DMS53 (cell line): ENCODE data around the gene LRRC7.
"Not testable (repeated sequence)": the region's sequence is repeated elsewhere in the genome, so short reads cannot be mapped to it uniquely, and the experiment has no call there.

Source experiments
- DNase-seq: peaks from one replicate; lab custom pipeline; 2025; lab: John Stamatoyannopoulos, UW

LRRC7 gene

DNA sequence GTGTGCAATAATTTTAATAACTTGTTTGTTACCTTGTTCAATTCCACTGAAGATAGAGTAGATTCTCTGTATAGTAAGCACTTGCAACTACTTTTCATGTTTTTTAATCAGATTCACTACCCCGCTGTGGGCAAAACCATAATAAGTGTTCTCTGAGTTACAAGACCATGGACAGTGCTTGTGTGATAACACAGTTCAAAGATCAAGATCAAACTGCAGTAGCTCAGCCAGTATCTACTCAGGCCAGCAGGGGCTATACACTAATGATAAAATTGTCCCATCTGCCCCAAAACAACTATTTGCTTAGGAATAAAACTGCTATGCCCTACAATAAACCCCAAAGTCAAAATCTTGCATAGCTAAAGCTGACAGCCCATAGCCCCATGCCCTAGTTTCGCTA is 129.6 kb downstream of the LRRC7 start:
- DNase-seq, result no peak

DNA sequence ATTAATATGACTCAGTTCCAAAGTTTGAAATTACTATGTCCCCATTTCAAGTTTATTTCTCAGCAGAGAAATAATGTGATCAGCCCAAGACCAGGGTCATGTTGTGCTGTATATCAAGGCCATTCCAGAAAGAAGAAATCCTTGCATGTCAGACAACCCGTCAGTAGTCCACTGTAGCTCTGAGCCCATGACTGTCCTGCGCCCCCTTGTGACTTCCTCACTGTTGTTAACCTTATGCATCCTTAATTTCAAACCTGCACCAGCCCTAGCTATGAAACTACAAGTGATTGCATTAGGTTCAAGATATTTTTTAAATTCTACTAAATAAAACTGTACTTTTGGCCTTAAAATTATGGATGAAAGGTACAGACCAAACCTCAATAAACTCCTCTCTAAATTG is 133.0 kb downstream of the LRRC7 start:
- peak; percentile 88 for DNase-seq

DNA sequence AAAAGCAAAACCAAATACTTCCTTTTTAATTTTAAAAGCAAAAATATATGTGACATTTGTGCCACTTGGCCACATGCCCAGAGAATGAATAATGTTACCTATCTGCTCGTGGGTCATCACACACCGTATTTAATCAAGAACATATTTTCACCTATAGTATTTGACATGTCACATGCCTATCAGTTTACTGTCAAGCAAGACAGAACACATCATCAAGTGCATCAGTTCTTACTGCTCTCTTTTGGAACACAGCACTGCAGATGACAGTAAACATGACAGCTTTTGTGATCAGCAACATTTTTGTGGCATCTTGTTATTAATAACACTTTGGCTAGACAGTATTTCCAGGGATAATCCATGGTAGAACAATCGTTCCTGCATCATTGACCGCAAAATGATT is 134.4 kb downstream of the LRRC7 start:
- DNase-seq, result peak; percentile 29

DNA sequence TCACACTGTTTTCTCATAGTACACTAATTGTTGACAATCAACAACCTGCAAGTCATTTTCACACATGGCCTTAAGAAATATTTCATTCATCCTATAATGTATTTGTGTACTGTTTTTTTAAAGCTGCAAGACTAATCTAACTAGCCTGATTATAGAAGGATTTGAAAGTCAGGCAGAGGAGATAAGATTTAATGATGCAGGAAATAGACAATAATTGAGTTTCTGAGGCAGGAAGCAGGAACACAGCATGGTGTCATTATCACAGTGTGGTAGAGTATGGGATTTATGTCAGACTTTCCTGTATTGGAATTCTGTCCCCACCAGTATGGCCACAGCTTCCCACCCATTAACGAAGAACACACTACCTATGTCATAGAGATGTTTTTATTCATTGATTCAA is 138.8 kb downstream of the LRRC7 start:
- DNase-seq, result no peak

DNA sequence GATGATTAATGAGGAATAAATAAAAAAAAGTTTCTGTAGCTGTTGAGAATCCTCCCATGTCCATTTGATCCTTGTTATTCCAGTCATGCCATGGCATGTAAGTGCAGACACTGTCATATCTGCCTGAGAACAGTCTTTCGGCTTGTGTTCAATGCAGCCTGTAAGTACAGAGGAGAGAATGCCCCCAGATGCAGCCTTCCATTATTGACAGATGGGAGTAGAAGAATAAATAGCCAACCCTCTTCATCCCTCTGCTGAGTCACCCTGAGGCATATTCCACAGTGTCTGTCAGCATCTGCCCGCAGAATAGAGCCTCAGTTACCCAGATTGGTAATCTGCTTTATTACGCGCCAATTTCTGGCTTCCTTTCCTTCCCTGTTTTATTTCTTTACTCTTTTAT is 139.4 kb downstream of the LRRC7 start:
- DNase-seq, result peak; percentile 78

DNA sequence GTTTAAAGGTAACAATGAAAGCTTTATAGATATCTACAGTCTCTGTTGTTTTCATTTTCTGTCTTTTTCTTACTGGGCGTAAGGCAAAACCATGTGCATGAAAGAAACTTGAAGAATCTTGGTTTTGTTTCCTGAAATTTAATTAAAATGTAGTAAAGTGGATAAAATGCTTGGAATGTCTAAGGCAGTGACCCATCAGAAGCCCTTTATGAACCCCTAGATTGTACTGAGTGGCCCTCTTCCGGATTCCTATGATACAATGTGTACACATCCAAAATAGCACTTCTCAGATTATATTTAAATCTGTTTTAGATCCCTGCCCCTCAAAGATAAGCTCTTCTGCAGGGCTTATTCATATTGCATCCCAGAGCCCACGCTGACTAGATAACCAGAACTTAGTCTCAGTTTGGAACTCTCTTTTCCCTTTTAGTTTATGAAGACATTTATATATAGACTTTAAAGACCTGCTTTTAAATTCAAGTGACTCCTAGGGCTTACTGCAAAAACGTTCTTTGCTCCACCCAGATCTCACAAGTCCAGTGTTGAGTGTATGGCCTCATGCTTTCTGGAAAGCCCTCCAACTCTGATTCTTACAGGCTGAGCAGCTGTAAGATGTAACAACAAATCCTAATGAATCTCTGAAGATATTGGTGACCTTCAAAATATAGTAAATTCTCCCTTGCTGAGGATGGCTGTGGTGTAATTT is 142.9 kb downstream of the LRRC7 start:
- DNase-seq, result no peak

DNA sequence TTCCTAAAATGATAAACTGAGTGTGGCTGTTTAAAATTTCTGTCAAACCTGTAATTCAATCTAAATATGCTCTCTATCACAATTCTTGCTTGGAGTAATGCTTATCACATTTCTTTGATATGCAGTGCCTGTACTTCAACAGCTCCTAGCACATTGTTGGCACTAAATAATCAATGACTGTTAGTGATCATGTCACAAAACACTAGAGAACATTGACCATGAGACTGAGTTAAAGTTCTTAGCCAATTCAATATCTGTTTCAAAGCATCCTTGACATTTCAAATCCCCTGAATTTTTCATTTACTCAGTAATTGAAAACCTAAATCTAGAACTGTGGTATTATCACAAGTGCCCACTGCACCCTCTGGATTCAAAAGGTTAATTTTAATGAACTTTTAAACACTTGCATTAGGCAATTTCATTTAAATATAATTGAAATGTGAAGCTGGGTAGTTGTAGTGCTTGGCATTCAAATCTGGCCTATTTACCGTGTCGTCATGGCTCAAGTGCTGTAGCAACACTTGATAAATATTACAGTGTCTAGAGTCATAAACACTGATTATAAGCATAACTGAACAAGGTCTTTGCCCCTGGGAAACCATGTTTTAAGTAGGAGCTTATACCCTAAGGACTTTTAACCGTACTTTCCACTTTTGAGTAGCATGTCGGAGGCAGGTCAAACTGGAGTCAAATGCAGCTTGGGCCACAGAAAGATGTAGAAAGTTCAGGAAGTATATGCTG is 143.6 kb downstream of the LRRC7 start:
- peak; percentile 33 for DNase-seq

DNA sequence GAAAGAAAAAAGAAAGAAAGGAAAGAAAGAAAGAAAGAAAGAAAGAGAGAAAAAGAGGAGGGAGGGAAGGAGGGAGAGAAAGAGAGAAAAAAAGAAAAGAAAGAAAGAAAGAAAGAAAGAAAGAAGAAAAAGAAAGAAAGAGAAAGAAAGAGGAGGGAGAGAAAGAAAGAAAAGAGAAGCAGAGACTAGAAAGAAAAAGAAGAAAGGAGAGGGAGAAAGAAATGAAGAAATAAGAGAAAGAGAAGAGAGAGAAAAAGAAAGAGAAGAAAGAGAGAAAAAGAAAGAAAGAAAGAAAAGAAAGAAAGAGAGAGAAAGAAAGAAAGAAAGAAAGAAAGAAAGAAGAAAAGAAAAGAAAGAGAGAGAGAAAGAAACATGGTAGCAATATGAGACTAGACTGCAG is 150.1 kb downstream of the LRRC7 start:
- not testable (repeated sequence) for DNase-seq

DNA sequence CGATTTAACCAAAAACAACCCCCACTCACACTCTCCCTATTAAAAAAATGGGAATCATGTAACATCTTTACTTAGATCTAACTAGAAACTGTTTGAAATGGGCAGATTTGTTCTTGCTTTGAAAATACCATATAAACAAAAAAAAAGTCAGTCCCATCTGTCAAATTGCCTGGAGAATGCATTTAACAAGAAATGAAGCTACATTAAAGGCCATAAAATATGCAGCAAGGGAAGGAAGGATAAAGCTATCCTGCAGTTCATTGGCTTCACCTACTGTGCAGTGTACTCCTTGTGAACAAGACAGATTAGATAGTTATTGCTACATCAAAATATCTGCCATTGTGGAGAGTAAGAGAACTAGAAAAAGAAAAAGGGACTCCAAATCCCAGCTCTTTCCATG is 160.5 kb downstream of the LRRC7 start:
- DNase-seq, result no peak

DNA sequence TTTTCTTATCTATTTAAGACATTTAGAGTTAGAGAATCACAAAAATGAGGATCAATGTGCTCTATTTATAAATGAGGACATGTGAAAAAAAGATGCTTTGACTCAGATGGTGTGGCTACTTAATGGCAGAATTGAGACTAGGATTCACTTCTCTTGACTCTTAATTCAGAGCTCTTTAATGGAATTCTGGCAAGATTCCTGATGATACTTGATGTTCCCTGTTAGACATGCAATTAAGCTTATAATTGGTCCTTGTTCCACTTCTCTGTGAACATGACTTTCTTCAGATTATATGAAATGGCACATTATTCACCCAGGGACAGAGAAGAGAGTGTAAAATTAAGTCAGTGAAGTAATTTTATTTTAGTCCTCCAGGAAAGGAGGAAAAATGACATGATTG is 165.3 kb downstream of the LRRC7 start:
- DNase-seq, result no peak

DNA sequence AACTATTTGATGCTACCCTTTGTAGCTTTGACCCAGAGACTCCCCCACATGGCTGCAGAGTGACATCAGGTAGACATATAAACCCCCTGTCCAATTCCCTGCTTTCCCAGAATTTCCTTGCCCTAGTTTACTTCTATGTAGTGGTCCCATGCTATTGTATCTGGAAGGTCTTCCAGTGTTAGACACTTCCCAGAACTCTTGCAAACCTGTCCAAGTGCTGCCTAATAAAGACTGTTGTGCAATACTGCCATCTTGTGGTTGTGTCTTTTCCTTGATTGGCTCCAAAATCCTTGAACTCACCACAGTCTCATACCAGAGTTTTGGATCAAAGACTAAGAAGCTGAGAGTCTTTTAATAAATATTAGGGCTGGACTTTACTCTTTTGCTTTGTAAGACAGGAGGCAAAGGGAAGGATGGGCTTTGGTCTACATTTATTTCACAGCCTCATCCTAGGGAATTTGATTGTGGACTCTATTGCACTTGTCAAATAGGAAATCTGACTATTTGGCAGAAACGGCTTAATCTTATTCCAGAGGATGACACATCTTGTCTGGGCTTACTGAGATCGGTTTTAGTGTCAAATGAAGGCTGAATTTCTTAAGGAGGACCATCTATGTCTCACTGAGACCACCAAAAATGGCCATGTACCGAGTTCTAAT is 169.9 kb downstream of the LRRC7 start:
- peak; percentile 90 for DNase-seq

DNA sequence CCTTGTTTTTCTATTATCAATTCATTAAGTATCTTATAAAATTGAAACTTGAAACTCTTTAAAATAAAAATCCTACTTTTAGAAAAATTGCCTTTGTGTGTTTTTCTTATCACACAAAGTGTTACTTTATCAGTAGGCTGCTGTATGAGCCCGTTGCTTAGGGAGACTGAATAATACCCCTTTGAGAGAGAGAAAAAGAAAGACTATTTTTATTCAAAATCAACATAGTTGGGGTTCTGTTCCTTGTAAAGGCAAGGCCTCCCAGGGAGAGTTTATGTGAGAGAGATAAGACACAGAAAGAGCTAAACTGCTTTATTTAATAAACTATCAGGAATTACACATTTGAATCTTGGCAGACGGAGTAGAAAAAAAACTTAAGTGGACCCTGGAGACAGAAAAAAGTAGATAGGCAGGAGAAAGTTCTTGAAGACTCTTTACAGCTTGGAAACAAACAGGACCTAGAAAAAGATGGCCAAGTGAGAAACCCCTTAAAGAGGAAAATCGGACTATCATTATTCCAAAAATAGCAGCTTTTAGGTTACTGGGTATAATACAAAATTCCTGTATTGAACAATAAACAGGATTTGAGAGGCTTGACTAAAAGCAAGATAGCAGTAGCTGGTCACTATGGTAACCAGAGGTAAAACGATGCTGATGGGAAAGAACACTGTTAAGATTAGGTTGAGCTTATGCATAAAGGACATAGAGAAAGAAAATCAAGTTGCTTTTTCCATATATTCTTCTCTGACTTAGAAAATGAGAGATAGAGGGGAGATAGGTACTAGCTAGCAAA is 170.9 kb downstream of the LRRC7 start:
- no peak for DNase-seq

DNA sequence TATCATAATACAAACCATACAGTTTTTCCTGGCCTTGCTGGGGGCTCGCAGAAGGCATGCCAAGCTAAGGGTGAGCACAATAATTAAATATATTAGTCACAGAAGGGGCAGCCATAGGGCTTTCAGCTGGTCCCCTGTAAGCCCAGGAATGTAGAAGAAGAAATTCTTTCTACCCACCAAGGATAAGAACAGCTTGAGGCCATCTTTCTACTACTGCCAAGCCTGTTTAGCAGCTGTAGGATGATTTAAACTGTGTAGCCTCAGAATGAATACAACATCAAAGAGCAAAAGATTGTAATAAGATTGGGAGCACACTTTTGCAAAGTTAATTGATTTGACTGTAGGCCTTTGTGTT is 171.5 kb downstream of the LRRC7 start:
- no peak for DNase-seq

DNA sequence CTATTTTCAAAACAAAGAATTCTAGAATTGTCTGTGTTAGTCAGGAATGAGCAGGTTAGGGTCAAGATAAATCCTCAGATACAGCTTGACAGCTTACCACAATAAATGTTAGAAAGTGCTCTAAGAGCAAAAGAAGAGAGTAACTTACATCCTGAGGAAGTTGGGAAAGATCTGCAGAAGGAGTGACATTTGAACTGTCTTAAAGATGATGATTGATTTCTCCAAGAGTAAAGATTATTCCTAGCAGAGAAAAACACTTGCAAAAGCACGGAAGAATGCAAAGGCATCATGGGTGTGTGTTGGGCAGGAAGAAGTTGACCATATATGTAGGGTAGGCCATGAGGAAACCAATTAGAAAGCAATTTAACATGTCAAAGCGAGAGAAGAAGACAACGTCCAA is 175.4 kb downstream of the LRRC7 start:
- DNase-seq, result no peak

DNA sequence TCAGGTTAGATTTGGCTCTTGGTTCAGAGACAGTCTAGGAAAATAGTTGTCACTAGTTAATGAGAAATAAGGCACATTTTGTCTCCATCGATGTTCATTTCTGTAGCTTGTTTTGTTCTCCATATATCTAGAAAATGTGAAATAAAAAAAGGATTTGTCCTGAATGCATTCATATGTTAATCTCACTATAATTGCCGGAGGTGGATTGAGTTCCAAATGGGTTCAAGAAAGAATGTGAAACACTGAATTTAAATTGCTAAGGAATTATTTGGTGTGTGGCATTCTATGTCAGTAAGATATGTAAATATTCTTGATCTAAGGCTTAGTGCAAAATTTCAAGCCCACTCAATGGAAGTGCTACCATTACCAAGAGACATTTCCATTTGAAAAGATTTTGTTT is 176.7 kb downstream of the LRRC7 start:
- DNase-seq, result no peak

DNA sequence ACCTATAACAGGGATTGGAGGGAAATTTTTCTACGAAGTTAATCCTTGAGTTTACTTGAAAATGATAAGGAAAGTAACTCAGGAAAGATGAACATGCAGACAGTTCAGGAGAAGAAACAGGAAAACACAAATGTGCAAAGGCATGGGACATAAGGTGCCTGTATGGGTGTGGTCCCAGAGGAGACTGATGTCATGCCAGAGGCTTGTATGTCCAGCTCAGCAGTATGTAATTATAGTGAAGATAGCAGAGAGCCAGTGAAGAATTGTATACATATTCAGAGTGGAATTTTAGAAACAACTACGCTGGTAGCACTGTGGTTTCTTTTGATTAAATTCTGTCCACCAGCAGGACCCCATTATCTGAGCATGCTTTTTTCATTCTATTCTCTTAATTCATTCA is 179.5 kb downstream of the LRRC7 start:
- no peak for DNase-seq

DNA sequence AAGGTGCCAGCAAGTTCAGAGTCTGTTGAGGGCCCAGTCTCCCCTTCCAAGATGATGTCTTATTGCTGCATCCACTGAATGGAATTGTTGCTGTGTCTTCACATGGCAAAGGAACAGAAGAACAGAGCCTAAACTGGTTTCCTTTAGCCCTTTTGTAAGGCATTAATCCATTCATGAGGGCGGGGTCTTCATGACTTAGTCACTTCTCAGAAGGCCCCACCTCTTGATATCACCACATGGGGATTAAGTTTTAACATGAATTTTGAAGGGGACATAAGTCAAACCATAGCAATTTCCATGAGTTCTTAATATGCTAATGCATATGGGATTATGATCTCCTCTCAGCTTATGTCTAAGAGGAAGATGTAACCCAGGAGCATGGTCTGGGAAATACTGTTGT is 182.9 kb downstream of the LRRC7 start:
- DNase-seq, result no peak

DNA sequence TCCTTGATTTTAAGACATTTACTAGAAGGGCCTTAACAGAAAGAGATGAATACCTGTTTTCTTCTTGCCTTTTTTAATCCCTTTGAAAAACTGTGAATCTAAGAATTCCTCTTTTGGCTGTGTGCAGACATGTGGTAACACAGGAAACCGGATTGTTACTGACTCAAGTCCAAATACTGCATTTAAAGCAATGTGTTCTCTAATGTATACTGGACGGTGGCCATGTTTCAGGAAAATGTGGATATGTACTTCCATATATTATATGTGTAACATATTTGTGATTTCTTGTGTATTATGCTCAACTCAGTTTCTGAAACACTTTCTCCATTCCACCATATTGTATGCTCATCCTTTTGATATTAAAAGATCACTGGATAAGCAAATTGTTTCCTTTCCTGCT is 185.1 kb downstream of the LRRC7 start:
- DNase-seq, result no peak

DNA sequence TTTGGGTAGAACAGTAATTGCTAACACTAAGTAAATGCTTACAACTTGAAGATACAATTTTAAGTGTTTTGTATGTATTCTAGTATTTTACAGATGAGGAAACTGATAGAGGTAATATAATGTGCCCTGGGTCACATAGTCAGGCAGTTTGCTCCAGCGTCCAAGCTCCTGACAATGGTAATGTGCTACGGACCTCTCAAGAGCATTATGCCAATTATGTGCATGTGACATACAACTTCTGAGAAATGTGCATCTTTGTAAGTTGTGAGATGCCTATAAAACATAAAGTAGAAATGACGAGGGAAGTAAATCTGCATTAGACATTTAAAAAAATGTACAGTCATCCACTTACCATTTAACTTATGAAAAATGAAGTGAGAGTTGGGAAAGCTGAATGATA is 186.8 kb downstream of the LRRC7 start:
- DNase-seq, result no peak

DNA sequence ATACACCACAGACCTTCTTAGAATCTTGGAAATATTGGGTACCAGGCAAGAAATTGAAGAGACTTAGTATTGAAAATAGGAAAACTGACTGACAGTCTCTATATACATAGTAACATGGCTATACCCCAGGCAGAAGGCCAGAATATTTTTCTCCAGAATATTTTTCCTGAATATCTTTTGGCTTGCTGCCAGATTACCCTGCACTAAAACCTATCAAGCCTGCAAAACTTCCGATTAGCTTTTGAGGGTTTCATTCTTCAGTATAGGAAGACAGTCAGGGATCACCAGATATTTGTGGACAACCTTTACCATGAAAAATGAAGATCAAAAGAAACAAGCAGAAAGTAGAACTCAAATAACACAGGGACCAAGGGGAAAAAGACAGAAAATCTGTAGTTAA is 187.9 kb downstream of the LRRC7 start:
- no peak for DNase-seq

DNA sequence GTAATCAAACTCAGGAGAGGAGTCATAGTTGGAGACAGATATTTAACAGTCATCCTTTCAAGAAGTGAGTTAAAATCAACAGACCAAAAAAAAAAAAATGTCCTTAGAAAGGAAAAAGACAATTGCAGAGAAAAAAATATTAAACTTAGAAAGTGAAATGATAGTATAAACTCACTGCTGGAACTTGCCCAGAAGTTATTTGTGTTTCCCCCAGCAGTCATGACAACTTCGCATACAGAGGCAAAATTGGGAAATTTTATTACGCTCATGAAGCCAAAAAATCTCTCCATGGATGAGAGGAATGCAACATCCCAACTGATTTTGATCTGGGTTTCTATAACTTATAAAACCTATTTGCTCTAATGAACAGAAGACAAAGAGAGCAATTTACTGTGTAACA is 198.2 kb downstream of the LRRC7 start:
- DNase-seq, result no peak

DNA sequence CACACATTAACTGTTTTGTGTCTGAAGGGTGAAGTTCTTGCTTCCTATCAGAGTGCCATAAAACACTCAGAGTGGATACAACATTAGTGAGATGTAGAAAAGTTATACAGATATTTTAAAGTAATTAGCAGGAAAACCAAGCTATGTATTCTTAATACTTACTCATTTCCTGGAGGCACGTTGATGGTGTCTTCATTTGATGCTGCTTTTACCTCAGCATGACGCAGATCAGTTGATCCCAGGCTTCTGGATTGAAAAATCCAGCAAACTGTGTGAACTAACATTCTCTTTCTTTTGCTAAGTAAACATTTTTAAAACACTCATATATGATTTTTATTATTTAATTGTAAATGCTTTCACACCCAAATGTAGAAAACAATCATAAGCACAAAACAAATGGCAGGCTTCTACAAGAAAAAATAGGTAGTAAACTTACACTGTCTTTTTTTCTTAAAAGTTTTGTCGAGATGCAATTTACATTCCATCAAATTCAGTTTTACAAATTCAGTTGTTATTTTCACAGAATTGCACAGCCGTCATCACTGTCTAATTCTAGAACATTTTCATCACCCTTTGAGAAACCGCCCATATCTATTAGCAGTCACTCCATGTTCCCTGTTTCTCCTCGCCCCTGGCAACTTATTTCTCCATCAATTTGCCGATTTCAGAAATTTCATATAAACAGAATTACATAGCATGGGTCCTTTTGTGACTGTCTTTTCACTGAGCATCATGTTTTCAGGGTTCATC is 198.9 kb downstream of the LRRC7 start:
- DNase-seq, result no peak
